H7 (cell line): ENCODE data around the gene KLHL29. TPM values are rescaled to one million over a fixed set of nuclear protein-coding genes. Genes with fewer than 3 reads are reported as not detected.

Source experiments
- DNase-seq: peaks from one replicate; pipeline ENCODE4 v3.0.0; 2012
- H3K27me3 ChIP-seq: 2 replicates; pipeline ENCODE4 v1.6.0; 2011; ENCODE audit warnings: mild to moderate bottlenecking, low read length; ENCODE audit not compliant: control insufficient read depth, insufficient read depth
- H3K36me3 ChIP-seq: replicated peaks from 2 replicates; pipeline ENCODE4 v1.5.1; 2011; ENCODE audit warnings: low read length; ENCODE audit not compliant: control insufficient read depth, insufficient read depth
- H3K4me3 ChIP-seq: 2 replicates; pipeline ENCODE4 v1.5.1; 2011; ENCODE audit warnings: low read depth, mild to moderate bottlenecking, control low read depth, low read length, moderate library complexity; ENCODE audit not compliant: insufficient read depth
- total RNA-seq: library from RNA; depleted of rRNA; stranded (reverse); fragments of >200 nt; shearing (Covaris generic); gene quantifications from 2 replicates; pipeline ENCODE4 v1.2.3, GENCODE V29; 2014

KLHL29 gene
- total RNA-seq, 1 experiment from 2014 or later, result 6.2 TPM

DNA sequence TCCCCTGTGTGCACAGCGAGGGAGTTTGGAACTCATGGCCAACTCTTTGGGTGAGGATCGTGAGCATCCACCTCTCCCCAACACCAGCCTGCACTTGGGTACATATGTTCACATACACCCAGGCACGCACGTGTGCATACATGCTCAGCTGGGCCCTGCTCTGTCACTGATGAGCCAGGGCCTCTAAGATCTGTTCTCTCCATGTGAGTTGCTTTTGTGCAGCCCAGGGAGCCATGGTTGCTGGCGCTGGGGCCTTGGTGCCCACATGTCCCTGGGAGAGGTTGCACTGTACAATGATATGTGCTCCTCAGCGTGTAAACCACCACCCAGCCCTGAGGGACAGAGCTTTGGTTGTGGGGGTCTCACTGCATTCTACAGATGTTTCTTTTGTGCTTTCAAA lies 44.1 kb downstream of the KLHL29 start:
- no peaks in the 10 kb centered on the region for H3K27me3 ChIP-seq
- DNase-seq, result no peak

DNA sequence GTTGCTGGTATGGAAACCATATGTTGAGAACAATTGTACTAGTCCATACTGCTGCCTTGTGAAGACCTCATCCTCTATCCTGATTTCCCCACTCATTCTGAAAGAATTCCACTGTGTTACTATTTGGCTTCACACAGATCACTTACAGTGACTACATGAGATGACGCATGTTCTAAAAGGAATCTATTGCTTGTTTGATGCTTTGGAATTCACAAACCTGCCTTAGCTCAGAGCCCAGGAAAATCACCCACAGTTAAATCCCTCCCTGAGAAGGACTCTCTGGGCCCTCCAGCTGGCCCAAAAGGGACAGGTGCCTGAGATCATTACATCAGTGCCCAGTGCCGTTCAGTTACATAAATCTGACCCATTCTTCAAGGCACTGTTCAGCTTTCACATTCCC lies 45.3 kb downstream of the KLHL29 start:
- no peak overlapping the region for H3K4me3 ChIP-seq
- no peaks in the 10 kb centered on the region for H3K27me3 ChIP-seq
- H3K36me3 ChIP-seq, result no peaks in the 10 kb centered on the region
- DNase-seq, result no peak

More for the DNA sequence above, 44.1 kb downstream of the KLHL29 start:
- Histone ChIP-seq H3K4me3 (no peak overlapping the region), H3K36me3 (no peaks in the 10 kb centered on the region)

DNA sequence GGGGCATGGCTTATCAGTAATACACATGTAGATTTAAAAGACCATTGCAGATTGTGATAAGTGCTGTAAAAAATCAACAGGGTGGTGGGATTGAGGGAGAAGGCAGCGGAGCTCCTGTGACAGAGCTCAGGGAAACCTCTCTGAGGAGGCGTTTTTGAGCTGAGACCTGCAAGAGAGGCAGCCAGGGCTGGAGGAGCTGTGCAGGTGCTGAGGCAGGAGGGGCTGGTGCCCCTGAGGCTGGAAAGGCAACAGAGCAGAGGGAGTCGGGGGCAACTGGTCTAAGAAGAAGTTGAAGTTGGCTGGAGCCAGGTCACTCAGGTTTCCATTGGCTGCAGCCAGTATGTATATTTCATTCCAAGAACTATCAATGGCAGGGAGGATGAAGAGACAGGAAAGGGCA lies 47.6 kb downstream of the KLHL29 start:
- DNase-seq, result no peak
- no peaks in the 10 kb centered on the region for H3K27me3 ChIP-seq
- H3K4me3 ChIP-seq, result no peak overlapping the region
- no peaks in the 10 kb centered on the region for H3K36me3 ChIP-seq

DNA sequence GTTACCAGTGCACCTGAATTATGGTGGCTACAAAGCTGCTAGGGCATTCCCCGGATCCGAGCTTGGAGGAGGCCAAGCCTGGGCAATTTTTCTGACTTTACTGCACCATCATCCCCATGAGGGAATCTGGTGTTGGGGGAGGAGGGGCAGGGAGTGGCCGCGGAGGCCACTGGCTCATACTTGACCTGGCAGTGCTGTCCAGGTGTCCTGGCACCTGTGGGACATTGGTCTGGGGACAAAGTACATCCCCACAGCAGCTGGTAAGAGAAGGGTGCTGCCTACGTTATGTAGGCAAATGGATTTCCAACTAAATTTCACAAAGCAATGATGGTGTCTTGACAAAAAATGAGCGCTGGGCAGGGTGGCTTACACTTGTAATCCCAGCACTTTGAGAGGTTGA lies 48.3 kb downstream of the KLHL29 start:
- H3K4me3 ChIP-seq, result no peak overlapping the region
- H3K36me3 ChIP-seq, result no peaks in the 10 kb centered on the region
- no peak for DNase-seq
- H3K27me3 ChIP-seq, result no peaks in the 10 kb centered on the region

DNA sequence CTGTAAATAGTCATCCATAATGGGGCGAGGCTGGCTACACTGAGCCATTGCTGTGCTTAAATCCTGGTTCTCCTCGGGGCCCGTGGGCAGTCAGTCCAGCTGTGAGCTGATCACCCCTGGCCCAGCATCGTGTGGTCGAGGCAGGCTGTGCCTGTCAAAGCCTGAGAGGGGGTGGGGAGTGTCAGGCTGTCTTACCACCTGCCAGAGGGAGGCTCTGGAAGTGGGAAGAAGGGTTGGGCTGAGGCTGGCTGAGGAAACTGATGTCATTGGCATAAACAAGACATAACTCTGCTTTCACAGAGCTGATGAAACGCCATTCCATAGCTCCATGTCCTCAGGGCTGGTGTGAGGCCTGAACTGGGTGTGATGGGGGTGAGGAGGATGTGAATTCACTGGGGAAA lies 49.7 kb downstream of the KLHL29 start:
- no peak for DNase-seq

DNA sequence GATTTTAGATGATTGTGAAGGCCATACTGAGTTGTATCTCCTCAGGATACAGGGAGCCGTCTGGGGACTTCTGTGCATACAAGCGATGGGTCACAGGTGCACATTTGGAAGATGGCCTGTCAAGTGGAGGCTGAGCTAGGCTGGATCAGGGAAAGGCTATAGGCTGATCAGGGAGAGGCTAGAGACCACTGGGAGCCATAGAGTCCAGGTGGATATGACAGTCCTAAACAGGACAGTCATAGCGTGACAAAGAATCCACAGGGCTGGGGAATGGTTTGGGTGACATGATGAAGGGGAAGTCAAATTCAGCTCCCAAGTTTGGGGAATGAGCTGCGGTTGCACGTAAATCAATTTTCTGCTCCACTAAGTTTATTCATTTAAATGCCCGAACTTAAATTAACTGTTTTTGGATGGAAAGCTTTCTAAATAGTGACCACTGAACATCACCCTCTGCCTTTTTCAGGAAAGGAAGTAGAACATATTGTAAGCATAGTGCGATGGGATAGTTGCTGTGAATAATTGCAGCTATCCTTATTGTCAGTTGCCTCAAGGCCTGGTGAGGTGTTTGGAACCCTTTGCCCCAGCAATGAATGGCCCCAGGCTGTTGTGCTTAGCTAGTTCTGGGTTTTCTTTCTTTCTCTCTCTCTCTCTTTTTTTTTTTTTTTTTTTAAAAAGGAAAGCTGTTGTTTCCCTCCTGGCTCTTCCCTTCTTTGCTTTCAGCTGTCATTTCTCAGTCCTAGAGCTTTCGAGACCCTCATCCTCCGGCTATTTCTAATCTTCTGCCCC lies 50.5 kb downstream of the KLHL29 start:
- Histone ChIP-seq H3K27me3 (no peaks in the 10 kb centered on the region), H3K4me3 (no peak overlapping the region), H3K36me3 (no peaks in the 10 kb centered on the region)
- DNase-seq, result no peak

More for the DNA sequence above, 49.7 kb downstream of the KLHL29 start:
- Histone ChIP-seq H3K36me3 (no peaks in the 10 kb centered on the region), H3K27me3 (no peaks in the 10 kb centered on the region), H3K4me3 (no peak overlapping the region)

DNA sequence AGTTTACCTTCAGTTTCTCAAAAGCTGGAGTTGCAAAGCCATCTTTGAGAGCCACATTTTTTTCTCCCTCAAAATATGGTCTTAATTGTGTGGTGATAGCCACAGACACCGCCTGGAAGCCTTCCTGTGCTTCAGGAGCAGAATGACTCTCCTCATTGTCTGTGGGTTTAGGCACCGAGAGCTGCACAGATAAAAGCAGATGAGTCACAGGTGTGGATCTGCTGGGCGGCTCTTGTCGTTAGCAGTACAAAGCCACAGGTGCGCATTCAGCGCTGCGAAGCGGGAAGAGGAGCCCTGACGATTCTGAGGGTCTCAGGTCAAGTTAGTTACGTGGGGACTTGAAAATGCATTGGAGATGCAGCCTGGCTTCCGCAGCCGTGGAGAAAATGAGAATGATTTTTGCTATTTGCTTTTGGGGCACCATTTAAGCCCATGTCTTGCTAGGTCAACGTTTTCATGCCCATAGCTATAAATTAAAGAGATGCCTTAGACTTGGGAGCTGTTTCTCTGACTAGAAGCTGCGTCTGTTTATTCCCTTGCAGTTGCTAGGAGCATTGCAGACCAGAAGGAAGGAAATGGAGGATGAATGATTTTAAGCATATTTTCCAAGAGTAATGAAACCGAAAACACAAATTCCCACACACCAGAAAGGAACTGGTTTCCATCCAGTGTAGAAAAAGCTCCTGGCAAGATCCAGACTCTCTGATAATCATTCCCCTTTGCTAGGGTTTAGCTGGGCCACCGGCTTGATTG lies 51.5 kb downstream of the KLHL29 start:
- H3K27me3 ChIP-seq, result no peaks in the 10 kb centered on the region
- peak; percentile 50 for DNase-seq
- H3K4me3 ChIP-seq, result no peak overlapping the region
- H3K36me3 ChIP-seq, result no peaks in the 10 kb centered on the region

DNA sequence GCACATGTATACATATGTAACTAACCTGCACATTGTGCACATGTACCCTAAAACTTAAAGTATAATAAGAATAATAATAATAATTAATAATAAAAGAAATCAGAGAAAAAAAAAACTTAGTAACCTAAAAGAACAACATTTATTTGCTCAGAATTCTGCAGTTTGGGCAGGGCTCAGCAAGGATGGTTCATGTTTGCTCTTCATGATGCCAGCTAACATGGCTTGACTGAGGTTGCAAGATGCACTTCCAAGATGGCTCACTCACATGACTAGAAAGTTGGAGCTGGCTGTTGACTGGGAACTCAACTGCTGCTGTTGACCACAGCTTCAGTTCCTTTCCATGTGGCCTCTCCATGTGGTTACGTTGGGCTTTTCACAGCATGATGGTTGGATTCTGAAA lies 56.4 kb downstream of the KLHL29 start:
- no peak for DNase-seq
- H3K4me3 ChIP-seq, result no peak overlapping the region

DNA sequence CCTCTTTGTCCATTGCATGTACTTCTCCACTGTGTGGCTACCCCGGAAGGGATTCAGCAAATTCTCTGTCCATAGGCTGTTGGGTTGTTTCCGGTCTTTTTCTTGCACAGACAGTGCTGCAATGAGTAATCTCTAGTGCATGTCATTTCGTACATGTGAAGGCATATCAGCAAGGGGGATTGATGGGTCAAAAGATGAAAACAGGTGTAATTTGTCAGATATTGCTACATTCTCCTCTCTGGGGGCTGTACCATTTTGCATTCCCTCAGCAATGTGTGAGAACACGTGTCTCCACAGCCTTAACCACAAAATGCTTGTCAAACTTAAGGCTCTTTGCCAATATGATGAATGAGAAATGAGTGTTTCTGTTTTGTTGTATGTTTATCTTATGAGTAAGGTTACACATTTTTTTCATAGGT lies 60.5 kb downstream of the KLHL29 start:
- Histone ChIP-seq H3K36me3 (no peaks in the 10 kb centered on the region), H3K4me3 (no peak overlapping the region), H3K27me3 (no peaks in the 10 kb centered on the region)
- no peak for DNase-seq

More for the DNA sequence above, 56.4 kb downstream of the KLHL29 start:
- Histone ChIP-seq H3K27me3 (no peaks in the 10 kb centered on the region), H3K36me3 (no peaks in the 10 kb centered on the region)

DNA sequence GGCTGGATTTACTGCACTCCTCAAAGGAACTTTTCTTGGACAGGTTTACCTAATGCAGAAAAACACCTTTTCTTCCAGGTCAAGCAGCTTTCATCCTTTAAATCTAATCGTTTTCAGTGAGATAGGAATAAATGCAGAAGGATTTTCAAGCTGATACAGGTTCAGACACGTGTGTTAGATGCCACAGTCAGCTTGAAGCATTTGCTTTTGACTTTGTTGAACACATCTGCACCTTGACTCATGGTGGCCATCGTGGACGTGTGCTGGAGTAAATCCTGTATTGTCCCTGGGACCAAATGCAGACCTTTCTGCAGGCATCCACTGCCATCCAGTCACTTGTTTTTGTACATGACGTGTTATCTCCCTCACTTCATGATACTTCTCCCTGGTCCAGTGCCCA lies 61.9 kb downstream of the KLHL29 start:
- no peak for DNase-seq
- H3K4me3 ChIP-seq, result no peak overlapping the region
- no peaks in the 10 kb centered on the region for H3K27me3 ChIP-seq
- no peaks in the 10 kb centered on the region for H3K36me3 ChIP-seq

DNA sequence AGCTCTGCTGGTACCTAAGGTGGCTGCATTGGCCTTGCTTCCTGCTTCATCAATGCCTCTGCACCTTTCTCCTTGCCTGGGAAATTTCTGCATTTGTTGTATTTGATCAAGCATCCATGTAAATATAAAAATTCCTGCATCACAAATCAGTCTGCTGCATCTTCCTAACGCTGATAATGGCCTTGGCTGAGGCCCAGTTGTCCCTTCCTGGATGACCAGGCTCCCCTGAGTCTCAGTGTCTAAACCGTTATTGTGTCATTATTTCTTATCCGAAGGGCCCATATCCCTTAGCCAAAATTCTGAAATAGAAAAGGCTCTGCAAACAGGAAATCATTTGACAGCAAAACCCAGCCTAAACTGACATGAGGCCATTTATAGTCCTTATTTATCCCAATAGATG lies 62.4 kb downstream of the KLHL29 start:
- Histone ChIP-seq H3K27me3 (no peaks in the 10 kb centered on the region), H3K36me3 (no peaks in the 10 kb centered on the region), H3K4me3 (no peak overlapping the region)
- no peak for DNase-seq

DNA sequence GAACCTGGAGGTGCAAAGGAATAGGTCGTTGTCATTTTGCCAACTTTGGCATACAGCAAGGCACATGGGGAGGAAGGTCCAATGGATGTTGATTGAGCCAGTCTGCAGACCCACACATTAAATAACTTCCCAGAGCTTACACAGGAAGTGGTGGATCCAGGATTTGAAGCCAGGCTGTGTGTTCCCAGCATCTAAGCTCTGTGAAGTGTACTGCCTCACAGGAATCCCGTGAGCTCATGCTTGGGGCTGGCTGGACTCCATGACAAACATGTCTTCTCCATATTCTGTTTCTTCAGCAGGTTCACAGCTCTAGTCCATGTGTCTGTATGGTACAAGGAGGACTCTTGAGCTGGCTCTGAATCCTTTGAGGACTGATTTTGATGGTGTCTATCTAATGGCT lies 63.9 kb downstream of the KLHL29 start:
- DNase-seq, result no peak
- H3K36me3 ChIP-seq, result no peaks in the 10 kb centered on the region
- no peak overlapping the region for H3K4me3 ChIP-seq
- H3K27me3 ChIP-seq, result no peaks in the 10 kb centered on the region

DNA sequence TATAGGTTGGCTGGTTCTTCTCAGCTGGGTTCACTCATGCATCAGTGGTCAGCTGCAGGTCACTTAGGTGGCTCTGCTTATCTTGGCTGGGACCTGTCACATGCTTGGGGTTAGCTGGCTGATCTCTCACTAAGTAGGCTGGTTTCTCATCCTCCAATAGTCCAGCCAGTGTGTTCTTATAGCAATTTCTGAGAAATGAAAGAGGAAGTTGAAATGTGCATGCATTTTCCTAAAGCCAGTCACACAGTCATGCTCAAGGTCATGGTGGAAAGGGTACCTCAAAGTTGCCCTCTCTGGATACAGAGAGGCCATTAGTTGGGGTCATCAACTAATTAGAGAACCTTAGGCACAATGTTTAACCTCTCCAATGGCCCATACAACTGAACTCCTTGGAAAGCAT lies 64.4 kb downstream of the KLHL29 start:
- Histone ChIP-seq H3K36me3 (no peaks in the 10 kb centered on the region), H3K27me3 (no peaks in the 10 kb centered on the region)
- no peak for DNase-seq

DNA sequence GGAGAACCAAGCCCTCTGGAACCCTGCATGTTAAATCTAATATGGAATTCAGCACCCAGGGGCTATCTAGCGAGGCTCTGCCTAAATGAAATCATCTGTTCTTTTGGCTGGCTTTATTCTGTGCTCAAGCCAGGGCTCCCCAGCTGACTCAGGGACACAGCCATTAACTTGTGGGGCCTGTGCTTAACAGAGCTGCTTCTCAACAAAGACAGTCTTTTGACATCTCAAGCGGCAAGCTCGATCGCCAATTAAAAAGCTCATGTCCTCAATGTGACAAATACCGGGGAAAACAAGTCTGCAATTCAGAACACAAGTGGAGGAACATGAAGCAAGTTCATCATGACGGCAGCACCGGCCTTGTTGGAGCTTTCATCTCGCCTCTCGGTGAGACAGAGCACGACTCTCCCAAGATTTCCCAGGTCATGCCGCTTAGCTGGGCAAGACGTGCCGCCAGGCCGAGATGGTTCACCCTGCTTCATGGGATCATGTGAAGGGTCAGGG lies 64.9 kb downstream of the KLHL29 start:
- Histone ChIP-seq H3K36me3 (no peaks in the 10 kb centered on the region), H3K27me3 (no peaks in the 10 kb centered on the region), H3K4me3 (no peak overlapping the region)
- DNase-seq, result no peak

More for the DNA sequence above, 64.4 kb downstream of the KLHL29 start:
- no peak overlapping the region for H3K4me3 ChIP-seq

DNA sequence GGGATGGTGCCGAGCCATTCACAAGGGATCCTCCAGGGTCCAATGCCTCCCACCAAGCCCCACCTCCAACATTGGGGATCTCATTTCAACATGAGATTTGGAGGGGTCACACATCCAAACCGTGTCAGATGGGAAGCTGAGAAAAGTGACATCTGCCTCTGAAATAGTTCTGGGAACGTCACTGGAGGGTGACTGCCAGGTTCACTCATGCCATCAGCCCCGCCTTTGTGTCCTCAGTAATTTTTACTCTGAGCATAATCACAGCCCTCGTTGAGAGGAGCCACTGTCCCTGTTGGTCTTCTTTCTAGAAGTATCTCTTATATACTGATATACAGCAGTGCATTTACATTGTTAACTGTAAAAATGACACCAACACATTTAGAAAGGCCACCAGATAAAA lies 67.4 kb downstream of the KLHL29 start:
- Histone ChIP-seq H3K4me3 (no peak overlapping the region), H3K36me3 (no peaks in the 10 kb centered on the region), H3K27me3 (no peaks in the 10 kb centered on the region)
- DNase-seq, result no peak
